PFSK-1 (cell line): ENCODE data around the gene DNAAF6.

Experiments used
- FOXP2 ChIP-seq: optimal IDR thresholded peaks from 2 replicates; pipeline ENCODE3; 2011; ENCODE audit warnings: borderline replicate concordance, control low read depth, inconsistent platforms; ENCODE audit not compliant: insufficient read depth; ENCODE audit errors: extremely low read length, extremely low read depth
- POLR2AphosphoS5 ChIP-seq: IDR thresholded peaks from 2 replicates; pipeline ENCODE4 v1.6.1; 2012; ENCODE audit warnings: low read depth, mild to moderate bottlenecking, control low read depth, low read length, moderate library complexity

DNA sequence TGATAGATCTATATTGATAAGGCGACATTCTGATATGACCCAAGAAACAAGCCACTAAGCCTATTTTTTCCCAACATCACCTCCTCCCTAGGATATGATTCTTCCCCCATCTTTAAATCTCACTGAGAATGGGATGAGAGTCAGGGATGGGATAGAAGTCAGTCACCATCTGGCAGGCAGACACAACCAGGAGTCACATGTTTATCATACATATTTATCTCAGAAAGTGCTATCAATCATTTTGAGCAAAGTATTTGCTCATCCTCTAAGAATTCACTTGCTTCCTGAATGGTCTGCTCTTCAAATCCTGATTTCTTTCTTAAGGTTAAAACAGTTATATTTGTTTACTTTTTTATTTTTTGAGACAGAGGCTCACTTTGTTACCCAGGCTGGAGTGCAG lies 20.3 kb downstream of the DNAAF6 start:
- no peak for TF ChIP-seq POLR2AphosphoS5
- no peak for TF ChIP-seq FOXP2
